HG02759 (cell line): ENCODE results near the gene GTF2F2.
A peak's percentile ranks its signal among the peaks of the same experiment; 100 is the strongest.

Experiments used
- ATAC-seq: cut with Tn5 transposase; IDR thresholded peaks from one replicate; pipeline ENCODE4 v1.9.1; 2021; ENCODE audit warnings: mild to moderate bottlenecking, moderate library complexity; ENCODE audit not compliant: unreplicated experiment

The GTF2F2 gene

DNA sequence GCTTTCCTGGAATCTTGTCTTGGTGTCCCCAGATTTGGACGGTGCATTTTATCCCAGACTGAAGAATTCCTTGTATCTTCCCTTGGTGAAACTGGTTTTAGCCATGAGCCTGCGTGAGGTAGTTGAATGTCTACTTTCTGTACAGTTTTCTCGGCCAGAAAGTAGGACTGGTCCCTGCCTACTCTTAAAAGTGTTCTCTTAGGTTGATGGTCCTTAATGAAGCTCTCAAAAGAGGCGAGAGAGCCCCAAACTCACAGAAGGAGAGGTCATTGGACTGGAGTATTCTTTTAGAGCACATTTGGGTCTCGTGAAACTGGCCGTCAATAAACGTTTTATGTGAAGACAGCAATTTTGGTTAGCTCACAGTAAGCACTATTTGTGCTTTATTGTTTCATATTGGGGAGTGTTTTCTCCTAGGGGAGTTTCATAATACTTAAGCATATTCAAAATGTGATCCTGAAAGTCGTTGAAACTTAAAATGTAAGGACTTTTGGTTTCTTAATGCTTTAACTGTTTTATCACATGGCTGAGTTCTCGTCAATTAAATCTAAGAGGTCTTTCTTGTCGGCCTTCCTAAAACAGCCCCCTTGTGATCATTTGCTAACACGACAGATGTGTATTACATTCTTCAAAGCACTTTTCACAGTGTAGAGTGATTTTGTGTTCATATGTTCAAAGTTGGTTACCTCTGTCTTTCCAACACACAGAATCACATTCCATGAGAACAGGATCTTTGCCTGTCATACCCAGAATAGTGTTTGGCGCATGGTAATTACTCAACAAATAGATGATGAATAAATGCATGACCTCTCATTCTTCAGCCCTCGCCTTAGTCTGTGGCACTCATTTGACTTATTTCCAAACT lies 889 bp downstream of the GTF2F2 start:
- ATAC-seq, result no peak

DNA sequence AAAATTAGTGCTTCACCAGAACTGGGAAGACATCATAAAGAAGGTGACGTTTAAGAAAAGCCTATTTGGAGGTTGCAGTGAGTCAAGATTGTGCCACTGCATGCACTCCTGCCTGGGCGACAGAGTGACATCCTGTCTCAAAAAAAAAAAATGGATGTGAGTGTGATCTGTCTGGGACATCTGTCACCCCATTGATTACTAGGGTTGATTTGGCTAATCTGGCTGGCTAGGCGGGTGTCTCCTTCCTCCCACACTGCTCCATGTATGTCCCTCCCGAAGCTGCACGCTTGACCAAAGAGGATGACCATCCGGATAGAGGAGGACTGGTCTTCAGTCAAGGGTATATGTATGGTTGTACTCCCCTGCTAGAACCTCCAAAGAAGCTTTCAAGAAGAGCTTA lies 2.6 kb downstream of the GTF2F2 start:
- ATAC-seq, result no peak

DNA sequence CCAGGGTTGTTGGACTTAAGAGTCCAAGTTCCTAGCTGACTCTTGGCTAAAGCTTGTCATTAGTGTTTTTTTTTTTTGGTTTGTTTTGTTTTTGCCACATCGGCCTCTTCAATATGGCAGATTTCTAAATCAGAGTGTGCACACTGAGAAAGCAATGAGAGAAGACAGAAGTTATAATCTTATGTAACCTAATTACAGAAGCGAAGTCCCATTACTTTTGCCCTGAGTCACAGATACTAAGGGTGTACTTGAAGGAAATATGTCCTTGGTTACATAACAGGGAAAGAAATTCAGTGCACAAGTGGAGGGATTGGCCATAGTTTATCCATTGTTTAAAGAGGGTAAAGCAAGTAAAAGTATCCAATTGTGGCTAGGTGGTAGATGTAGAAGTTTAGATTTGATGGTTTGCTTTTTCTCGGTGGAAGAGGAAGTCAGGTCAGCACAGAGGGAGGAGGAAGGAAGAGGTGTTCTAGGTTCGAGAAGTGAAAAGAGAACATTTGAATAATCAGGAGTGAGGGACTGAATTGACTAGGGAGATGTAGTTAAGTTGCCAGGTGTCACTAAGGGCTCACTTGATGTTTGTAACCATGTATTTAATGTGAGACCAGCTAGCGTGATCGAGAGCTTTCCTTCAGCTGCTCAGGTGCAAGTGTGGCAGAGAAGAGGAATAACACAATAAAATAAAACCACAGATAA lies 12.2 kb downstream of the GTF2F2 start:
- ATAC-seq, result peak; percentile 84

DNA sequence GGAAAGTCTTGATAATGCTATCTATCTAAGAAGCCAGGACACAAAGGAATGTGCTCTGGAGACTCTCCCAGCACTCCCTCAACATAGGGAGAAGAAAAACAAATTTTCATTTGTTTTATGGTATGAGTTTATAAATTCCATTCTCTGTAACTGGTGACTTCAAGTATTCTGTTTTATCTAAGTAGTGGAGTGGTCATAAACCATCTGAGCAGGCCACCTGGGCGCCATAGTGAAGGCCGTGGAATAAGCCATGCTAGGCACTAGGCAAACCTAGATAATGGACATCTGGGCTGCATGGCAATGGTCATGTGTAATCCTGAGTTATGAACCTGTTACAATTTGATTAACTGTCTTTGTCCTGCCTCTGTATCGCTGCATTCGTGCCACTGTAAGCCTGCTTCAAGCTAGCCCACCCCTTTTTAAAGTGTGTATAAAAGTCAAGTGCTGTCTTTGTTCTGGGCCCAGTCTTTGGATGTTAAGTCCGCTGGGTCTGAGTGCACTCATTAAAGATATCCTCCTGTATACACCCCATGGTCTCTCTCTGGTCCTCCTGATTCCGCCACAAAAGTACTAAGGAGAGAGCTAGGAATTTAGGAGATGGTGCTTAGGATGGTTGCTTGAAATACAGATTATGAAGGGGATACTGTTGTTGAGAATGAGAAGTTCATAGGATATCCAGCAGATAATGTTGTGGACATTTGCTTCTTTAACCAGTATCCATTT lies 13.2 kb downstream of the GTF2F2 start:
- no peak for ATAC-seq

DNA sequence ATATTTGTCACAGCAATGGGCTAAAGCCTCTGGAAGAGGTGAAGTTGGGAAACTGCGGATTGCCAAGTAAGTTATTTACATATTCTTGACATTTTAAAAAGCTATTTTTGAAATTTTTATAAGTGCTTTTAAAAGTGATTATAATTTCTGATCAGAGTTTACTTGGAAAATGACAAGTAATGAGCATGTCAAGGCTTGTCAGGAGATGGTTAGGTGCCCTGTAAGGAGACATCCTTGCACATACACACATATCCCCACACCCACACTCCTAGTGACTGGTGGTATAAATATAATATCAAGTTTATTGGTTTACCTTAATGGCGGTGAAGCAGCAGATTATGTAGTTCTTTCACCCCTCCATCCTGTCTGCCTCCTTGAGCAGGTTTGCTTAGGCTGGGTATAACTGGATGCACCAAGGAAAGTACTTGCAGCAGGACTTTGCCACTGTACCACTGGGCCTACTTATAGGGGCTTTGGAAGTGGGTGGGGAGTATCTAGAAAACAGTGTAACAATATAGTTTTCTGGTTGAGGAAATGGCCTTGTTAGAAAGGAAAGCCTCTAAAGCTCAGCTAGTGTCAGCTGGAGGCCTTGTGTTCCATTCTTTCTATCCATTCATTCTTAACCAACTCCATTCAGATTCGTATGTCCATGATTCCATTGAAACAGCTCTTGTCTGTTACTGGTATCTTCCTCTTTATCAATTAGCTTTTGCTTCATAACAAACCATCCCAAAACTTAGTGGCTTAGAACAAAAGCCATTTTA lies 16.6 kb downstream of the GTF2F2 start:
- ATAC-seq, result no peak

DNA sequence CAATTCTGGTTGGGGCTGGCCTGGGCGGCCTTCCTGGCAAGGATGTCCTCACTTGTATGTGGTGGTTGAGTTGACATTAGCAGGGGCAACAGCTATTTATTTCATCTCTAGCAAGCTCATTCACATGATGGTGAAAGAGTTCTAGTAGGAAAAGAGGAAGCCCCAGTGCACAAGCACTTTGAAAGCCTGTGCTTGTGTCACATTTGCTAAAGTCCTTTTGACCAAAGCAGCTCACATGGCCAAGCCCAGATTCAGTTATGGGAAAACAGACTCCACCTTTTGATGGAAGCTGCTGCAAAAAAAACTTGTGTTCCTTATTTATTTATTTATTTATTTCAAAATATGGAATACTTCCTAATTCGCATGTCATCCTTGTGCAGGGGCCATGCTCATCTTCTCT lies 17.2 kb downstream of the GTF2F2 start:
- ATAC-seq, result no peak

DNA sequence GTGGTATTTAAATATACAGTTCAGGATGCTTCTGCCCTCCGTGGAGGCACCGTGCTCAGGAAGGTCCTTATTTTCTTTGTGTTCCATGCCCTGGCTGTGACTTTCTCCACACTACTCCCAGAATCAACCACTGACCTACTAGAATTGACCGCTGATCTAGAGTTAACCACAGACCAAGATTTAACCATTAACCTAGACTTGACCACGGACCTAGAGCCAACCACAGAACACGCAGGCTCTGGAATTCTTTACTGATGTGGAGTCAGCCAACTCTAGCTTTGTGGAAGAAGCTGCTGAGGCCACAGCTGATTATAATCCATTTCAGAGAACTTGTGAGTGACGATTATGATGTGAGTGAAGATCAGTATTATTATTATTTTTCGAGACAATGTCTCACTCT lies 18.0 kb downstream of the GTF2F2 start:
- ATAC-seq, result no peak

DNA sequence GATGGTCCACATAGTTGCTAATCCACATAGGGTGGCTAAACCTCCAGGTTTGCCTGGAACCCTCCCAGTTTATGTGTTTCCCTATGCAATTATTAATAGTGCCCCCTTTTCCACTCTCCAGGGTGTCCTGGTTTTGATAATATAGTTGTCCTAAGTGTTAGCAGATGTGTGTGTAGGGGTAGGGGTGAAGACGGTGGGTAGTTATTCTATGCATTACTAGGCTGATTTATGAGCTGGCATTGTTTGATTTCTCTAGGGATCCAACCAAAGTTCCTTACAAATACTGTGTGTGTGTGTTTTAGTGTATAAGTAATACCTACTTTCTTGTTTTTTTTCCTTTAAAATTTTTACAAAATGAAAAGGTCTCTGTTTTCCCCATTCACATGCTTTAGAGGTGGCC lies 21.1 kb downstream of the GTF2F2 start:
- no peak for ATAC-seq

DNA sequence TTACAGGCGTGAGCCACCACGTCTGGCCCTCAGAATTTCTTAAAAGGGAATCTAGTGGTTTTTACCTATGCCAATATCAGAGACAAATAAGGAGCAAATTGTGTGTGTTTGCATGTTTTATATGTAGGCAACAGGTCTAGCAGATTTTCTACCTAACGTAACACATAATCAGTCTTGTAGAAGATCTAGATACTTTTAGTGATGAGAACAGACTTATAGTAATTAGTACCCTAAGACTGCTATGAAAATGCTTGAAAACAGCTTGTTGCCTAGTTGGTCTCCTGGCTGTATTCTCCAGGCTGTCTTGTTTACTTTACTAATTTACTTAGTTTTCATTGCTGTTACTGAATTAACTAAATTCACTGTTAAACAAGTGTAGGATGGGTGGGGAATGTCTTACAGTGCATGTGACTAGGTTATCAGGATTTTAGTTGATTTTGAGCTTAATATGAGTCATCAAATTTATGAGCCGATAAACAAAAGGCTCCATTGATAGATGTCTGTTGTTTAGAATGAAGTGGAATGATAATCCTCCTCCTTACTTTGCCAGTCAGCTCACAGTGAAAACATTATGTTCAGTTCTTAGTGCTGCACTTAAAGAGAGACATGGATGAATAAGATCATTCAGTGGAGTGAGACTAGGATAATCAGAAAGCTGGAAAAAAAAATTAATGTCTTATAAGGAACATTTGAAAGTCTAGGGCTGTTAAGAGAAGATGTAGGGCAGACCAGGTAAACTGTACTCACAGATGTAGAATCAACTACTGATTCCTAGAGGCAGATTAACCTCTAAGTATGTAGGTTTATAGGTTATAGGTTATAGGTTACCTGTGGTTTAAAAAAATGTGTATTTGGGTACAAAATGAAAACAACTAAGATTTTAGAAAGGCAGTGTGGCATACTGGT lies 22.4 kb downstream of the GTF2F2 start:
- ATAC-seq, result no peak

DNA sequence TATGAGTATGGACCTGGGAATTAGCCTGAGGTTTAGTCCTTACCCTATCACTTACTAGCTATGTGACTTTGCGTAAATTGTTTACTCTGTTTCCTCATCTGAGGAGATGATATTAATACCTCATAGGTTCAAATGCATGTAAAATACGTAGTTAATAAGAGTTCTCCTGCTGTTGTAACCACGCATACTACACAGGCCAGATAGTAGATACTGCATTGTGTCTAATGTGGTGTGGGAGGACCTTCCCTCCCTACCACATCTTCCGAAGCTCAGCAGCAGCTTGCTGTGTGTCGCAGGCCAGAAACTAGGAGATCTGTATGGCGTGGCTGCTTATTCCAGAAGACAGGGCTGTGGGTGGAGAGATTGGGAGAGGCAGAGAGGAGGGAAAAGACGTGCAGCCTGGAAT lies 23.0 kb downstream of the GTF2F2 start:
- no peak for ATAC-seq

DNA sequence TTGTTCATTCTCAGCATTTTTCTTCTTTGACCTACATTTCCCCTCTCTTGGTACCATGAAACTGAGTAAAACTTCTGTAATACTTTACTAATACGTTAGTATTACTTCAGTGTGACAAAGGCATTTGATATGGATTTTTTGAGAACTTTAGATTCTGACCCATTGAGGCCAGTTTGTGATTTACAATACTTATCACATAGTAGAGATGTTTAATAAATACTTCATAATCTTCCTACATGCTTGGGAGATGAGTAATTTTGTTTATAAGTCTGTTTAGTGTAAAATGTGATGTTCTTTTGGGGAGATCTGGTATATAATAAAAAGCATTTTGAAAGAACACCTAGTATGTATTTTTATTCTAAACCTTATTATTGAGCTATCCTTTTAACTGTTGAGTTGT lies 29.7 kb downstream of the GTF2F2 start:
- no peak for ATAC-seq

DNA sequence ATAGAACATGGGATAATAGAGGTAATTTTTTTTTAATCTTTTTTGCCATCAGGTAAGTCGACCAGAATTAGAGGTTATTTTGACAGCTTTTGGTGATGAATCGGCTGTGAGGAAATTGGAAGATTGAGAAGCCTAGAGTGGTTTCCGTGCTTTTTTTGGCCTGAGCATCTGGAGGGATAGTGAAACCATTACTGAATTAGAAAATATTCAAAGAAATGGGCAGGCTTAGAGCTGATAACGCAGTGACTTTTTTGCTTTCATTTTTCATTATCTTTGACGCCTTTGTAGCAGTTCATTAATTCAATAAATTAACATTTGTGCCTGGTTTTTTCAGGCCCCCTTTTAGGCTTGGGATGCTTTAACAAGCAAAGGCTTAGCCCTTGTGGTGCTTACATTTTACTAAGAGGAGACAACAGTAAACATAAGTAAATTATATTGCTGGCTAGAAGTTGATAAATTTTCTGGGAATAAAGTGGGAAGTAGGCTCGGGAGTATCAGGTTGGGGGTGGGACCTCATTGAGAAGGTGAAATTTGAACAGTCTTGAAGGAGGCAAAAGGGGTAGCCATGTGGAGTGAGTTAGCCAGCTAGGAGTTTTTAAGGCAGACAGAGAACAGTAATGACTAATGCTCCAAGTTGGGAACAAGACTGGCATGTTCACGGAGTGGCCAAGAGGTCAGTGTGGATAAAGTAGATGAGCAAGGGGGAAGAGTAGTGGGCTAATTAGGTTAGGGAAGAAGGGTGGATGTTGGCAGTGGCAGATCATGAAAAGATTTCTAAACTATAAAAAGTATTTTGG lies 36.5 kb downstream of the GTF2F2 start:
- ATAC-seq, result no peak

DNA sequence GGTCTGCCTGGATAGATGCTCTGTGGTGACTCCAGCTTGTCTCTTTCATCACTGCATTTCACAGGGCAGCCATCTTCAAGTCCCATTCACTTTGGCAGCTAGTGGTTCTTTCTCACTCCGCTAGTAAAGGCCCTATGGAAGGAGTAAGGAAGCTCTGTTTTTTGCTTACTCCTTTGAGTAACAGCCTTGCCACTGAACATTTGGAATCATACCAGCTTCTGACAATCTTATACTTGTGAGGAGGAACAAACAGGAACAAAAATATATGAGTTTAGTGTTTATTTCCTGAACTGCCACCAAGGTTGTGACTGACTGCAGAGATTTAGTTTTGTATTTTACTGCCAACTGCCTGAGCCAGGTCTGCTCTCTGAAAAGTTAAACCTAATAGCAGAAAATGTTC lies 41.9 kb downstream of the GTF2F2 start:
- no peak for ATAC-seq

DNA sequence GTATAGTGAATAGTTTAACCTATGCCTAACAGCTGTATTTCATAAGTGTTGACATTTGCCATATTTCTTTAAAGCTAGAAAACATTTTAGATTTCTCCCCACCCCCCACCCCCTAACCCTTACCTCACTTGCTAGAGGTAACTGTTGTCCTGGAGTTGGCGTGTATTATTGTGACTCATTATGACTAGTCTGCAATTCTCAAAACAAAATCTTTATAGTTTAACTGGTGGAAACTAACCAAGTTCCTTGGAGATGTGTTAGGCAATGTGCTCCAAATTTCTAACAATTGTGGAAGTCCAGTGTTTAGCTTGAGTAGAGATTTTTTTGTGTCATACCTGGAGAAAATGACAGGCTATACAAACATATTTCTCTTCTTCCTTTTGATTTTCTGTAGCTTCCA lies 42.5 kb downstream of the GTF2F2 start:
- no peak for ATAC-seq

DNA sequence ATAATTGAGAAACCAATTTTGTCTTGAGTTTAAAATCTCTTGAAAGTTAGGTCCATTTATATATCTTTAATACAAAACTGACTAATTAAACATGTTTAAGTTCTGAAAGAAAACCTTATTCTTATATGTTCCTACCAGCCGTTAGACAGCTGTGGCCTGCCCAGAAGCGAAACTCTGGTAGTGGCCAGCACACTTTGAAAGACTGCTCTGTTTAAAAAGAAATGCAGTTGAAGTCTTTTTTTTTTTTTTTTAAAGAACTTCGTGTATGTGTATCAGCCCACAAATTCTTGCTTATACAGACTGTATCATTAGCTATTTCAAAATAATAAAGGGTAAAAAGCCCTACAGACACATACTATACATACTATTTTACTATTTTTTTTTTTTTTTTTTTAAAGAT lies 46.5 kb downstream of the GTF2F2 start:
- ATAC-seq, result no peak

DNA sequence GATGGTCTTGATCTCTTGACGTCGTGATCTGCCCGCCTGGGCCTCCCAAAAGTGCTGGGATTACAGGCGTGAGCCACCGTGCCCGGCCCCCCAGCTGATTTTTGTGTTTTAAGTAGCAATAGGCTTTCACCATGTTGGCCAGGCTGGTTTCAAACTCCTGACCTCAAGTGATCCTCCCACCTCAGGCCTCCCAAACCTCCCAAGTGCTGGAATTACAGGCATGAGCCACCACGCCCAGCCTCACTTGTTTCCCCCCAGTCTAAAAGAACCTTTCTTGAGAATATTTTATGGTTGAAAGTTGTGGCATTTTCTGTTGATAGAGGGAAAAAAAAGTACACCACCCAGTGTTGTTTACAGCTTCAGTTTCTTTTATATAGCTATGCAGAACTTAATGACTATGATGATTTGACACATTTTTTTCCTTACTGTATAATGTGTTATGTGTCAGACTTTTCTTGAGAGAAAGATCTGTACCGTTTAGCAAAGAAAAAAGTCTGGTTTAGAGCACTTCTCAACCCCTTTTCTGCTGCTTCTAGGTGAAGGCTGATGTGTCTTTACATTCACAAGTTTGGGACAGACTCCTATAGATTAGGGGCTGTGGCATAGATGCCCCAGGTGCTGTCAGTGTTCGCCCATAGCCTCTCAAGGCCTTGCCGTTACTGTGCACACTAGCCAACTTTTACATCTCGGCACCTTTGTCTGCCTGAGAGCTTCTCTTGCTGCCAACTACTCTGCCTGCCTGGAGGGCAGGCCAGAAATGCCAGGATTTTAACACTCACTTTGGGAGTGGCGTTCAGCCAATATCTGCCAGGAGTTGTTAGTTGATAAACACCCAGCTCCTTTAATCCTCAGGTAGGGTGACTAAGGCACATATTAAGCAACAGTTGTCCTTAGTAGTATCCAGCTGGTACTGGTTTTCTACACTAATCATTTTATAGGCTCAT lies 47.6 kb downstream of the GTF2F2 start:
- no peak for ATAC-seq

DNA sequence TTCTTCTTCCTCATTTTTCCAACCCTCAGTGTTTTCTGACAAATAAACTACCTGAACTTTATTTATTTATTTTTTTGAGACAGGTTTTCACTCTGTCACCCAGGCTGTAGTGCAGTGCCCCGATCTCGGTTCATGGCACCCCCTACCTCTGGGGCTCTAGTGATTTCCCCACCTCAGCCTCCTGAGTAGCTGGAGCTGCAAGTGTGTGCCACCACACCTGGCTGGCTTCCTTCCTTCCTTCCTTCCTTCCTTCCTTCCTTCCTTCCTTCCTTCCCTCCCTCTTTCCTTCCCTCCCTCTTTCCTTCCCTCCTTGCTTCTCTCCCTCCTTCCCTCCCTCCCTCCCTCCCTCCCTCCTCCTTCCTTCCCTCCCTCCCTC lies 48.2 kb downstream of the GTF2F2 start:
- no peak for ATAC-seq

DNA sequence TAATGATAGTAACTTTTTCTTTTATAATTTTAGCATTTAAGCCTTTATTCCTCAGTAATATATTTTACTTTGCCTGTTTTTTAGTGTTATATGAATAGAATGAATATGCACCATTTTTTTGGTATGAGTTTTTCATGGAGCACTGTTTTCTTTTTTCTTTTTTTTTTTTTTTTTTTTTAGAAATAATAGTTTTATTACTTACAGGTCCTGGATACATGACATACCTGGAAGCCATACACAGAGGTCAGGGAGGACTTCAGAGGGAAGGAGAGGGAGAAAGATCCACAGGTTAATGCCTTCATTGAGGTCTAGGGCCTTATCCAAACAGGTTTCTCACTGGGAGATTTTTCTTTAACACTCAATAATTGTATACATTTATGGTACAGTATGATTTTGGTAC lies 54.2 kb downstream of the GTF2F2 start:
- no peak for ATAC-seq
